GM10266 (cell line): Measurements from ENCODE around the gene TRMT1.

Experiments used
- DNase-seq: peaks from one replicate; pipeline ENCODE4 v3.0.0; 2012; ENCODE audit errors: extremely low spot score
- CTCF ChIP-seq: IDR thresholded peaks from 2 replicates; pipeline ENCODE4 v1.5.1; 2012; ENCODE audit warnings: mild to moderate bottlenecking, low read depth; ENCODE audit not compliant: control insufficient read depth, insufficient read depth; ENCODE audit errors: missing control alignments

Gene TRMT1

GRCh38 chr19:13146763-13147563 is 30.4 kb upstream of the TRMT1 start:
- DNase-seq, result no peak
- TF ChIP-seq CTCF, result no peak

GRCh38 chr19:13139633-13140311 is 23.2 kb upstream of the TRMT1 start:
- no peak for TF ChIP-seq CTCF
- DNase-seq, result no peak

GRCh38 chr19:13138916-13139198 is 22.3 kb upstream of the TRMT1 start:
- DNase-seq, result no peak
- TF ChIP-seq CTCF, result no peak

GRCh38 chr19:13138171-13138915 is 21.8 kb upstream of the TRMT1 start:
- TF ChIP-seq CTCF, result no peak
- no peak for DNase-seq

- TF ChIP-seq CTCF, result no peak
- no peak for DNase-seq
These were observed 20.8 kb upstream of the TRMT1 start for GRCh38 chr19:13137290-13137794.

- no peak for TF ChIP-seq CTCF
These were observed 18.8 kb upstream of the TRMT1 start for GRCh38 chr19:13135068-13136062.

More at GRCh38 chr19:13135068-13136062, 18.8 kb upstream of the TRMT1 start:
- DNase-seq, result no peak
